ENCODE data around the gene ADGRG4.
"Not testable (repeated sequence)": the region's sequence is repeated elsewhere in the genome, so short reads cannot be mapped to it uniquely, and the experiment has no call there.

Gene ADGRG4

DNA sequence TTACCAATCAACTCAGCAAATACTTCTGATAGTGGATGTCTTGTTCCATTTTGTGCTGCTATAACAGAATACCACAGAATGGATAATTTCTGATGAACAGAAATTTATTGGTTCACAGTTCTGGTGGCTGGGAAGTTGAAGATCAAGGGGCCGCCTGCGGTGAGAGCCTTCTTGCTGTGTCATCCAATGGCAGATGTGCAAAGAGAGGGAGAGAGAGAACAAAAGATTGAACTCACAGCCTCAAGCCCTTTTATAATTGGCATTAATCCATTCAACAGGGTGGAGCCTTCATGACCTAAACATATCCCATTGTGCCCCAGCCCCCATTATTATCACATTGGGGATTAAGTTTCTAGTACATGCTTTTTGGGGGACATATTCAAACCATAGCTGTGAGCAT is 86.1 kb downstream of the ADGRG4 start:
- no peak for DNase-seq (ENCODE audit: low read depth)

DNA sequence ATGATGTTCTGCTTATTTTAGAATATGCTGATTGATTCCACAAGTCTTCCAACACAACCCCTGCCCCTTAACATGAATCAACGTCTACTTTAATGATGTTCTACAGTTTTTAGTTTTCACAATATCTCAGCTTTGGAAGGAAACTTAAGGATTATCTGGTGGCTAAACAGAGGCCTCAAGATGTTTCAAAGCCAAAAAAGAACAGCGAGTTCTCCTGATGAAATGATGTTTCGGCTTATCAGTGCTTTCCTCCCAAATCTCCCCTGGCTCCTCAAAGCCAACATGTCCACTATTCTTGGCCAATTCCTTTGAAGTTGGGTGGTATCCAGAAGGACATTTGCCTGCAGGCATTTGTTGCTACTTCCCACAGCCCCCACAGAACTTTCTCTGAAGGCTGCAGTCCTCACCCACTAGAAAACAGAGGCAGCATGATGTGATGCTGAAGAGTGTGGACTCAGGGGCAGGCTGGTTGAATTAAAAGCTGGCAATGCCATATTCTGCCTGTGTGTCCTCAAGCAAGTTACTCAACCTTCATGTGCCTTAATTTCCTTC is 87.3 kb downstream of the ADGRG4 start:
- no peak for DNase-seq (ENCODE audit: low read depth)

DNA sequence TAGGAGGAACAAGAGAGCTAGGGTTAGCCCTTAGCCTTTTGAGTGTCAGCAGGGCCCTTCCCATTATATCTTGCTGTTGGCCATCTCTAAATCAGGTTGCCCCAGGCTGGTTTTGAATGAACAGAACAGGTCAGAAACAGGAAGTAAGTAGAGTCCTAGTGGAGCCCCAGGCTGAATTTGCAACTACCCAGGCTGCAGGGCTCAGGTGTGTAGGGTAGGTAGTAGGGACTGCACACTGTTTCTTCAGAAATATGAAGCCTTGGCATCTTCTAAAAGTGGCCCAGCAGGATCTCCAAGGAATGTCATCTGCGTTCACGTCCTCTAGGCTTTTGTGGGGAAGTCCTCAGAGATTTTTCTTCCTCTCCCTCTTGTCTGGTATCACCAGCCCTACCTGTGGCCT is 90.2 kb downstream of the ADGRG4 start:
- no peak for DNase-seq (ENCODE audit: low read depth)

DNA sequence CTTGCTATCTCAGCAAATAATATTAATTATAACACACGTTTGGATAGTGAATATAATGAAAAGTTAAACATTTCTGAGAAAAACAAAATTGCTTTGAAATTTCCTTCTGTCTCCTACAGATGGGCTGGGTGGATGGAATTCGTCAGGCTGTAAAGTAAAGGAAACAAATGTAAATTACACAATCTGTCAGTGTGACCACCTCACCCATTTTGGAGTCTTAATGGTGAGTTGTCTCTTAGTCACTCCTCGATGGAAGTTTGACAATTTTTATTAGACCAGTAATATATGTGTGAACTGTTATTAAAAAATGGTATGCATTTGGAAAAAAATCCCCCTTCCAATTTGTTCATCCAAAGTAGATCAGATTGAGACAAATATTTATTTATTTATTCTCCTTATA is 94.5 kb downstream of the ADGRG4 start:
- DNase-seq (ENCODE audit: low read depth), result peak; percentile 18

DNA sequence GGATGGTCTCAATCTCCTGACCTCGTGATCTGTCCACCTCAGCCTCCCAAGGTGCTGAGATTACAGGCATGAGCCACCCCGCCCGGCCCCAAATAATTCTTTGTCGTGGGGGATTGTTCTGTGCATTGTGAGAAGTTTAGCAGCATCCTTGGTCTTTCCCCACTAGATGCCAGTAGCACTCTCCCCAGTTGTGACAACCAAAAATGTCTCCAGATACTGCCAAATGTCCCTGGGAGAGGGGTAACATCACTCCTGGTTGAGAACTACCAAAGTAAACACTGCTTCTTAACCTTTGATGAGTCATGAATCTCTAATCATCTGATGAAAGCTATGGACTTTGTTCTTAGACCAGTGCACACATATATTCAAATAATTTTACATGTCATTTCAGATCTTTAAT is 96.2 kb downstream of the ADGRG4 start:
- DNase-seq (ENCODE audit: low read depth), result peak; percentile 6

DNA sequence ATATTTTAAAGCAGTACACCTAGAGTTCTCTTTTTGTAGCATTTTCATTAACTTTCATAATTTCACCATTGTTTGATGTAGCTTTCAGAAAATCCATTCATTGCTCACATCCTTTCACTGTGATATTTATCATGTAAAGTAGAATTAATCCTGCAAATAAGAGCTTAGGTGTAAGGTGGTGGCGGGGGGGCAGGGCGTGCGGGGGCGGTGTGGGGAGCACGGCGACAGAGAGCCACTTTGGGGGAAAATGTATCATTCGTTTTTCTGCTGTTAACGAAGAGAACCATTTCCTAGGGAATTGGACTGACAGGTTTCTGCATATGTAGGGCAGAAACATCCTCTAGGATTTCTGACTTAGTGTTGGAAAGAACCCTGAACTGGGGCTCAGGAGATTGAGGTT is 104.4 kb downstream of the ADGRG4 start:
- DNase-seq (ENCODE audit: low read depth), result no peak

DNA sequence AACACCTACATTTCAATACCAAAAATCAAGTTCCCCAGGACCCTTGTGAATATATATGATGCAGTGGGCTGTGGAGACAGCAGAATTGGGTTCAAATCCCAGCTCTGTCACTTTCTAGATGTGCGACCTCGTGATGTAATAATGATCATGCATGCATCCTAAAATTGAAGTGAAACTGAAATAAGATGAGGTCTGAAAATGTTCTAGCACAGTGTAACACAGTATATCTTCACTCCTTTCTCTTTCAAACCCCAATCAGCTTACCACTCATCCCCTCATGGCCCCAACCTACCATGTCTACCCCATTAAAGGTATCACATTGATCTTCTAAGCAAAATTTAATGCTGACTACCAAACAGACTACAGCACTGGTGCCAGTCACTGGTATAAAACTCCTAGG is 117.0 kb downstream of the ADGRG4 start:
- DNase-seq (ENCODE audit: low read depth), result no peak

DNA sequence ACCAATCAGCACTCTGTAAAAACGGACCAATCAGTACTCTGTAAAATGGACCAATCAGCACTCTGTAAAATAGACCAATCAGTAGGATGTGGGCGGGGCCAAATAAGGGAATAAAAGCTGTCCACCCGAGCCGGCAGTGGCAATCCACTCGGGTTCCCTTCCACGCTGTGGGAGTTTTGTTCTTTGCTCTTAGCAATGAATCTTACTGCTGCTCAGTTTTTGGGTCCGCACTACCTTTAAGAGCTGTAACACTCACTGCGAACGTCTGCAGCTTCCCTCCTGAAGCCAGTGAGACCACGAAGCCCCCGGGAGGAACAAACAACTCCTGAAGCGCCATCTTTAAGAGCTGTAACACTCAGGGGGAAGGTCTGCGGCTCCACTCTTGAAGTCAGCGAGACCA is 120.6 kb downstream of the ADGRG4 start:
- DNase-seq (ENCODE audit: low read depth), result no peak

DNA sequence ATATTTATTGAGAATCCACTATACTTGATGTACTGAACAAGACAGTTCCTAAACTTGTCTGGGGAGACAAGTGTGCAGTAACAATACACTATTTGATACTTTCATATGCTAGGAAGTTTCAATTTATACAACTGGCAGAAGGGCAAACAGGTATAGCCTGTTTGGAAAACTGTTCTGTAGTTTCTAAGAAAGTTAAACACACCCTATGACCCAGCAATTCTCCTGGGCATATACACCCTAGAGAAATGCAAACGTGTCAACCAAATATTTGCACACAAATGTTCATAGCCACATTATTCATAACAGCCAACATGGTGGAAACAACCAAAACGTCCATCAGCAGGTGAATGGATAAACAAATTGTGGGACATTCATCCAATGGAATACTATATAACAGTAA is 123.0 kb downstream of the ADGRG4 start:
- no peak for DNase-seq (ENCODE audit: low read depth)

DNA sequence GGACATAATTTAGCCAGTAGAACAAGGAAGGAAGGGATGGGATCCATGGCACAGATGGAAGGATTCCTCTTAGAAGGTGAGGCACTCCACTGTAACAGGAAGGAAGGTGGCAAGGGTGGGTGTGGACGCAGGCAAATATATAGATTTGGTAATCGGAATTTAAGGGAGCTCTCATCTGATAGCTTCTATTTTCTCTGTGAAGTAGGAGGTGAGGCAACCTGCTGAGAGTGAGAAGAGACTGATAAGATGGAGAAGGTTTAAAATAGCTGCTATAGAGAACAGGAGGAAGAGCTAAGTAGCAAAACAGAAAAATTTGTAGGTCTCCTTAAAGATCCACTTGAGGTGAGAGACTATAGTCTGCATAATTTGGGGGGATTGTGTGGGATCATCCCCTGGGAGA is 125.2 kb downstream of the ADGRG4 start:
- no peak for DNase-seq (ENCODE audit: low read depth)

DNA sequence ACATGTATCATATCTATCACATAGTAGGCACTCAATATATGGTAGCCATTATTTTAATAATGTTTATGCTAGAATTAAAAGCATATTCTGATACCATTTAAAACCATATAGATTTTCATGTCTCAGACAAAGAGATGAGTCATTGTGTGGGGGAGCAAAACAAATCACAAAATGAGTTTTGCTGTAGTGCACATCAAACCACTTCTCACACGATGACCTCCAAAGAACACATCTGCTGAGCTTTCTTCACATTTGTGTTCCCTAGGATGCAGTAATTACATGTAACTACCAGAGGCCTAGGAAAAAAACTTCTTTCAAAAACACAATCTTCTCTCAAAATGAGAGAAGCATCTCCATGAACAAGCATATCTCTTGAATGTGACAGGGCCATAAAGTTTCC is 130.9 kb downstream of the ADGRG4 start:
- no peak for DNase-seq (ENCODE audit: low read depth)

DNA sequence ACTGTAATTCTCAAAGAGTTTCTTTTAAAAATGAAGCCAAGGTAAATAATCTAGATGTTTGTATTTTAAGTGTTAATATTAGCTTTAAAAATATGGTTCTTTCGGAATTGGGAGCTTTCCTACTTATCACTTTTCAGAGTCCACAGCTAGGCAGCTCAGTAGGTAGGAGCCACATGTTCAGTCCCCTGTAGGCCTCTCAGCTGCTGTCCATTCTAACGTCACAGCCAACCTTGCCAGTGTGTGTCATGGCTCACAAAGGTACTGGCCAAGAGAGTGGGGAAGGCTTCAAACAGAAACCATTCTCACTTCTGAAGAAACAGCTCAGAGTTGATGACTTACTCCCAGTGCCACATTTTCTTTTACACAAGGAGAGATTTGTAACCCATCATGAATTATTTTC is 137.0 kb downstream of the ADGRG4 start:
- no peak for DNase-seq (ENCODE audit: low read depth)

DNA sequence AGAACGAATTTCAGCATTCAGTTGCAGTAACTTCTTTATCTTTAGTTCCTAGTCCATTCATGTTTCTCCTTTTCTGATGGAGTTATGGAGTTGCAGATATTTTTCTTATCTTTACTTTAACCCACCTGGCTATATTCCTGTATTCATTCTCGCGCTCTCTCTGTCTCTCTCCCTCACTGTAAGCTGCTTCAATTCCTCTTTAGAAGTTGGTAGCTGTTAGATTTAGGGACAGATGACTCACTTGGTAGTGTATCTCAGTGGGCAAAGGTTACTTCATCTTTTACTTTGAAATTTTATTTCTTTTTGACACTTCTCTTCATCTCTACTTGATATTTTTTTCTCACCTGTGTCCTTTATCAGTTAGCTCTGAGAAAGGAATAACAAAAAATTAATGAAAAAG is 137.4 kb downstream of the ADGRG4 start:
- no peak for DNase-seq (ENCODE audit: low read depth)

DNA sequence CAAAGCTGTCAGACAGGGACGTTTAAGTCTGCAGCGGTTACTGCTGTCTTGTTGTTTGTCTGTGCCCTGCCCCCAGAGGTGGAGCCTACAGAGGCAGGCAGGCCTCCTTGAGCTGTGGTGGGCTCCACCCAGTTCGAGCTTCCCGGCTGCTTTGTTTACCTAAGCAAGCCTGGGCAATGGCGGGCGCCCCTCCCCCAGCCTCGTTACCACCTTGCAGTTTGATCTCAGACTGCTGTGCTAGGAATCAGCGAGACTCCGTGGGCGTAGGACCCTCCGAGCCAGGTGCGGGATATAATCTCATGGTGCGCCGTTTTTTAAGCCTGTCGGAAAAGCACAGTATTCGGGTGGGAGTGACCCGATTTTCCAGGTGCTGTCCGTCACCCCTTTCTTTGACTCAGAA is 144.9 kb downstream of the ADGRG4 start:
- DNase-seq (ENCODE audit: low read depth), result not testable (repeated sequence)

DNA sequence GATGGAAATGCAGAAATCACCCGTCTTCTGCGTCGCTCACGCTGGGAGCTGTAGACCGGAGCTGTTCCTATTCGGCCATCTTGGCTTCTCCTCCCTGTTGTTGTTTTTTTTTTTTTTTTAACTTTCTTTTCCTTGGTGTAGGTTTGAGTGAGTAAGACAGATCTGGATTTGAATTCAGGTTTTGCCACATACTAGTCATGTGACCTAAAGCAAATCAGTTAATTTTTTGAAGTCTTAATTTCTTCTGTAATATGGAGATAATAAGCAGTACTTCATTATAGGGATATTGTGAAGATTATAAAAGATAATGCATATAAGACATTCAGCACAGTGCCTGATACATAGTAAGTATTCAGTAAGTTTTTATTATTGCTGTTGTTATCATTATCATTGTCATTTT is 145.4 kb downstream of the ADGRG4 start:
- no peak for DNase-seq (ENCODE audit: low read depth)

DNA sequence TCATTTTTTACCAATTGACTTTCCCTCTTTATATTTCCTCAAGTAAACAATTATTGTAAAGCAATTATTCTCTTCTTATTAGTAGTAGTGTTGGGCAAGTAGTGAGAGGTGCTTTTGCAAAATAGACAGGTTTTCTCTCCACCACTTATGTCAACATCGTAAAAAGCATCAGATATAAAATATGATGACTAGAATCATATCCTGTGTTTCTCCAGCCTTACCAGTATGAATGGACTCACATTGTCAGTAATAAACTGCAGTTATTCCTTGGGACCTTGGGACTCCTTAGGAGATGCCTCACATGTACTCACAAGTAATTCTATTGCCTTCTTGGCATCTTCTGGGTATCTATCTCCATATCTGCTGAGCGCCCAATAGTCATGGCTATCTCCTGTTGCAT is 146.5 kb downstream of the ADGRG4 start:
- no peak for DNase-seq (ENCODE audit: low read depth)

DNA sequence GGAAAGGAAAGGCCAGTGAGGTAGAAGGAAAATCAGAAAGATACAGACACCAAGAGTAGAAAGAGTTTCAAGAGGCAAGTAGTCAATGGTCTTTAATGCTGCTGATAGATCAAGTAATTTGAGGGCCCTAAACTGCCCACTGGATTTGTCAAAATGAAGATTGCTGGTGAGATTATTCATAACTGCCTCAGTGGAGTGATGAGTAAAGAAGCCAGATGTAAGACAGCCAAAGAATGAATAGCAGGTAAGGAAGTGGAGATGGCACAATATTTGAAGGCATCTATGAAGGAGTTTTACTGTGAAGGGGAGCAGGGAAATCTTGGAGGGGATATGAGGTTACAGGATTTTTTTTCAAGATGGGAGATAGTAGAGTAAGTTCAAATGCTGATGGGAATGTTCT is 147.2 kb downstream of the ADGRG4 start:
- DNase-seq (ENCODE audit: low read depth), result no peak

DNA sequence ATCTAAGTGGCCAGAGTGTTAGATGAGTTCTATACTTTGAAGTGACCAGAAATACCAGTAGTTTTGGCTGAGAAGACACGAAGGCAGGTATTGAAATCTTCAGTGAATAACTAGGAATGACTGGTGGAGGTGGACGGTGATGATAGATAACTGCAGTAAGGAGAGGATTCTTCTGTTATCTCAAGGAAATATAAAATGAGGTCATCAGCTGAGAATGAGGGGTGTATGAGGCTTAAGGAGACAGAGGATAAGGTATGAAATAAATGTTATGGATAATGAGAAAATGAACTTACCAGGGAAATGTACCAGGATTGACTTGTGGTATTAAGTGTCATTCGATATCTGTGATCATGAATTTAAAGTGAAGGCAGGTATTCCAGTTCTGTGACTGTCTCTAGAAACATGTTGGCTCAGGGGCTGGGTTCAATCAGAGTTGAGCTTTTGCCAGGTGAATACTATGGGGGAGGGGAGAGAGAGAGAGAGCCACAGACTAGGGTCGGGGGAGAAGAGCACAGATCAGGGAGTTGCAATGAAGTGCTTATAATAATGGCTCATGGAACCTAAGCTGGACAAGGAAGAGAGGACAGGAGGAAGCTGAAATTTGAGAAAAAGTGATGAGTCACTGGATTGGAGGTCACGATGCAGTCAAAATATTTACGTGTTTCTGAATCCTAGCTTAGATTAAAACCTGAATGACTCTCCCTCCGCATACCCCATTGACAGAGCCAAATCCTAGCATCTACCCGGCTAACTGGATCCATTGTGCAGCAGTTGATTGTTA is 149.5 kb downstream of the ADGRG4 start:
- DNase-seq (ENCODE audit: low read depth), result peak; percentile 47

DNA sequence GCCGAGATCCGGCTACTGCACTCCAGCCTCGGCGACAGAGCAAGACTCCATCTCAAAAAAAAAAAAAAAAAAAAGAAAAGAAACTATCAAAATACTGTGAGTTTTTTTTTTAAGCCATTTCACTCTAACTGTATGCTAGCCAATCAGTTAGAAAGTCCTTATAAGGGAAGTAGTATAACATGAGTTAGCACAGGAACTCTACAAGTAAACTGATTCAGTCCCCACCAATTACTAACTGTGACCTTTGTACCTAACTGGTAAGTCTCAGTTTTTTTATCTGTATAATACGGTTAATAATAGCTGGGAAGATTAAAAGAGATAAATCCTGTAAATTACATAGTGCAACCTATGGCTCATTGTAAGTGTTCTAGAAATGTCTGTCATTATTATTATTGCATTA is 151.9 kb downstream of the ADGRG4 start:
- no peak for DNase-seq (ENCODE audit: low read depth)

DNA sequence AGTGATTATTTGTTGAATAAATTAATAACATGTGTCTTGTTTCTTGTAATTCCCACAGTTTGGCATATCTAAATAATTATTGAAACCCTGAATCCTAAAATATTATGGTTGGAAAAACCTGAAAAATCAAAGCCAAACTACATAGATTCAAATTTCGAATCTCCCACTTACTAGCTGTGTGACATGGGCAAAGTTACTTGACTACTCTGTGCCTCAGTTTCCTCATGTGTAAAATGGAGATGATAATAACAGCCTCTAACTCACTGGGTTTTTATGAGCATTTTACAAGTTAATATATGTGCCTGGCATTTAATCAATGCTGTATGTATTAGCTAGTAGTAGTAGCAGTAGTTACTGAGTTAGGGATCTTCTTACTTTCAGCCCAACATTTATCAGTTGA is 152.4 kb downstream of the ADGRG4 start:
- DNase-seq (ENCODE audit: low read depth), result no peak

DNA sequence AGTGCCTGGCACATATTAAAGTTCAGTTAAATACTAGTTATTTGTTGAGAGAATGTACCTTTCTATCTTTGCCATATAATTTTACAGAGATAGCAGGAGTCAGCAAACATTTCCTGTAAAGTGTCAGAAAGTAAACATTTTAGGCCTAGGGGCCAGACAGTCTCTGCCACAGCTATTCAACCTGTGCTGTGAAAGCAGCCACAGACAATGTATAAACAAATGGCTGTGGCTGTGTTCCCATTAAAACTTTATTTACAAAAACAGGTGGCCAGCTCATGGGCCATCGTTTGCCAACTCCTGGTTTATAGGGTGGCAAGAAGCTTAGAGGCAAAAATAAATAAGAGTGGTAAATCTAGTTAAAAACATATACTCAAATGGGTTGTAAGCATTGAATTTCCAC is 153.0 kb downstream of the ADGRG4 start:
- no peak for DNase-seq (ENCODE audit: low read depth)

DNA sequence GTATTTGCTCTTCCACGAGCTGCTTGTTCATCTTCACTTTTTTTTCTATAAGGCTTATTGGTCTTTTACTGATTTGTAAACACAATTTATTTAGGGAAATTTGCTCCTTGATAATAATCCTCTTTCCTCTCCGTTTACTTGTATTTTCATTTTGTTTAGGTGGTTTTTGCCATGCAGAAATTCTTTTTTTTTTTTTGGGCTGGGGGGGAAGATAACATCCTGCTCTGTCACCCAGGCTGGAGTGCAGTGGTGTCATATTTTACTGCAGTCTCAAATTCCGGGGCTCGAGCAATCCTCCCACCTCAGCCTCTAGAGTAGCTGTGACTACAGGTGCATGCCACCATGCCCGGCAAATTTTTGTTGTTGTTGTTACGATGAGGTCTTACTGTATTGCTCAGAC is 155.4 kb downstream of the ADGRG4 start:
- no peak for DNase-seq (ENCODE audit: low read depth)

DNA sequence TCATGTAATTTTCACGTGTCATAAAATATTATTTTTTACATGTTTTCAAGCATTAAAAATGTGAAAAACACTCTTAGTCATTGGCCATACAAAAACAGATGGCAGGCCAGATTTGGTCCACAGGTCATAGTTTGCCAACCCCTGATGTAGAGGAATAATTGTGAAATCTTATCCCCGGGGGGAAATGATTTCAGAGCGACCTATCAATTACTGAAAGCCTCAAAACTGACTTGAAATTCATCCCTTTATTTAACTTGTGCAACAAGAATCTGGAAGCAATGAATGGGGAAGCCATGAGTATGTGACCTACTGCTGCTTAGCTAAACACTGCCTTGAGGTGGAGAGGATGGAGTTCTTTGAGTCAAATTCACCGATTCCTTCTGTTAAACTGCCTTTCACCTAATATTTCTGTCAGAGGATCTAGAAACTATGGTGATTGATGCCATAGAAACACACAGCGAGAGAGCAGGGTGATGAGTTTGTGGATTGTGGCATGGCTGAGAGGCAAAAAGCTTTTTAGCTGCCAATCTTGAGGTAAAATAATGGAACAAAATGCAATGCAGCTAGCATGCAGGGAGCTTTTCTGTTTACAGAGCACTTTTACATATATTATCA is 156.6 kb downstream of the ADGRG4 start:
- no peak for DNase-seq (ENCODE audit: low read depth)

DNA sequence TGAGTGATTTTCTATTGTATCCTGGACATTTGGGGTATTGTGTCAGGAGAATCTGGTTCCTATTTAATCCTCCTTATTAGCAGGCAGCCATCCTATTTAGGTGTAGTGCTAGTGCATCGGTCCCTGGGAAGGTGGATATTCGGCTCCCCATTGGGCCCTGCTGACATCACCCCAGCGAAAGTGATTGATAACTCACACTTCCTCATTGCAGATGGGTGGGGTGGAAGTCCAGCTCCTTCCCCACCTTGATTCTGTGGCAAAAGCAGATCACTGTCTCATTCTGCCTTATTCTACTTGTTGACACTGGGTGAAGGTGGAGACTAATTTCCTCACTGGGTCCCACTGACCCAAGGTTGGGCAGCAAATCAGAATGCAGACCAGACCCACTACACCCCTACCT is 163.8 kb downstream of the ADGRG4 start:
- DNase-seq (ENCODE audit: low read depth), result no peak
